Parathyroid adenoma (tissue), 2 donors: ENCODE results near the gene CAP2.
A peak's percentile ranks its signal among the peaks of the same experiment; 100 is the strongest.

Experiments
- H2AFZ ChIP-seq: fragments of 300-600 bp; sonication (generic); one replicate; pipeline ENCODE4 v1.7.0; 2017; ENCODE audit warnings: antibody characterized with exemption, mild to moderate bottlenecking
- H3K27ac ChIP-seq: fragments of 300-600 bp; sonication (generic); one replicate; pipeline ENCODE4 v1.7.0; 2017
- H3K27me3 ChIP-seq: fragments of 300-600 bp; sonication (generic); one replicate; pipeline ENCODE4 v1.7.0; 2017; ENCODE audit warnings: low read length; ENCODE audit not compliant: control insufficient read depth, insufficient read depth
- H3K36me3 ChIP-seq: fragments of 300-600 bp; sonication (generic); one replicate; pipeline ENCODE4 v1.7.0; 2017; ENCODE audit warnings: low read length; ENCODE audit not compliant: control insufficient read depth, insufficient read depth
- H3K4me1 ChIP-seq: fragments of 300-600 bp; sonication (generic); one replicate; pipeline ENCODE4 v1.7.0; 2017; ENCODE audit warnings: control low read depth
- H3K4me2 ChIP-seq: fragments of 300-600 bp; sonication (generic); one replicate; pipeline ENCODE4 v1.7.0; 2017; ENCODE audit warnings: low read length
- H3K4me3 ChIP-seq: fragments of 300-600 bp; sonication (generic); one replicate; pipeline ENCODE4 v1.7.0; 2017; ENCODE audit warnings: low read depth, low read length
- H3K79me2 ChIP-seq: fragments of 300-600 bp; sonication (generic); one replicate; pipeline ENCODE4 v1.7.0; 2017; ENCODE audit warnings: control low read depth
- H3K9ac ChIP-seq: fragments of 300-600 bp; sonication (generic); one replicate; pipeline ENCODE4 v1.7.0; 2017; ENCODE audit warnings: mild to moderate bottlenecking
- H3K9me3 ChIP-seq: fragments of 300-600 bp; sonication (generic); one replicate; pipeline ENCODE4 v1.7.0; 2017; ENCODE audit warnings: low read length; ENCODE audit not compliant: control insufficient read depth
- TF ChIP-seq, protein P1 (sequence below): fragments of 300-600 bp; sonication (generic); IDR thresholded peaks from one replicate; pipeline ENCODE4 v1.7.0; 2017; ENCODE audit warnings: antibody characterized with exemption, mild to moderate bottlenecking
- donor health status: primary hyperparathyroidism.

Gene CAP2

GRCh38 chr6:17361013-17361412, 32.4 kb upstream of the CAP2 start:
- H2AFZ ChIP-seq: no peak overlapping the region
- no peaks in the 10 kb centered on the region for H3K4me1 ChIP-seq
- H3K27ac ChIP-seq: no peak overlapping the region
- no peak overlapping the region for H3K4me2 ChIP-seq
- no peaks in the 10 kb centered on the region for H3K9me3 ChIP-seq
- H3K79me2 ChIP-seq: no peaks in the 10 kb centered on the region
- H3K27me3 ChIP-seq: no peaks in the 10 kb centered on the region
- no peak overlapping the region for H3K9ac ChIP-seq
- TF ChIP-seq, protein P1, sequence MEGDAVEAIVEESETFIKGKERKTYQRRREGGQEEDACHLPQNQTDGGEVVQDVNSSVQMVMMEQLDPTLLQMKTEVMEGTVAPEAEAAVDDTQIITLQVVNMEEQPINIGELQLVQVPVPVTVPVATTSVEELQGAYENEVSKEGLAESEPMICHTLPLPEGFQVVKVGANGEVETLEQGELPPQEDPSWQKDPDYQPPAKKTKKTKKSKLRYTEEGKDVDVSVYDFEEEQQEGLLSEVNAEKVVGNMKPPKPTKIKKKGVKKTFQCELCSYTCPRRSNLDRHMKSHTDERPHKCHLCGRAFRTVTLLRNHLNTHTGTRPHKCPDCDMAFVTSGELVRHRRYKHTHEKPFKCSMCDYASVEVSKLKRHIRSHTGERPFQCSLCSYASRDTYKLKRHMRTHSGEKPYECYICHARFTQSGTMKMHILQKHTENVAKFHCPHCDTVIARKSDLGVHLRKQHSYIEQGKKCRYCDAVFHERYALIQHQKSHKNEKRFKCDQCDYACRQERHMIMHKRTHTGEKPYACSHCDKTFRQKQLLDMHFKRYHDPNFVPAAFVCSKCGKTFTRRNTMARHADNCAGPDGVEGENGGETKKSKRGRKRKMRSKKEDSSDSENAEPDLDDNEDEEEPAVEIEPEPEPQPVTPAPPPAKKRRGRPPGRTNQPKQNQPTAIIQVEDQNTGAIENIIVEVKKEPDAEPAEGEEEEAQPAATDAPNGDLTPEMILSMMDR: no peak
- no peaks in the 10 kb centered on the region for H3K36me3 ChIP-seq
- H3K4me3 ChIP-seq: no peak overlapping the region

DNA sequence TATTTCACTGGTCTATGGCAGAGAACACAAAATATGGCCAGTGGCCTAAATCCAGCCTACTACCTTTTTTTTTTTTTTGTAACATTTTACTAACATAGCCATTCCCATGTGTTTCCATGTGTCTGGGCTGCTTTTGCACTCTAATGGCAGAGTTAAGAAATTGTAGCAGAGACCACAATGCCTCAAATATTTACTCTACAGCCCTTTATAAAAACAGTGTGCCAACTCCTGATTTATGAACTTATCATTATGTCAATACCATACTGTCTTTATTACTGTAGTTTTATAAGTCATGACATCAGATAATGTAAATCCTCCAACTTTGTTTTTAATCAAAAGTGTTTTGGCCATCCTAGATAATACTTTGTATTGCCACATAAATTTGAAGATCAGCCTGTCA, 27.4 kb upstream of the CAP2 start:
- H3K9me3 ChIP-seq: no peaks in the 10 kb centered on the region
- H3K4me3 ChIP-seq: no peak overlapping the region
- no peak overlapping the region for H3K9ac ChIP-seq
- TF ChIP-seq, protein P1: no peak
- H2AFZ ChIP-seq: no peak overlapping the region
- H3K79me2 ChIP-seq: no peaks in the 10 kb centered on the region
- no peaks in the 10 kb centered on the region for H3K4me1 ChIP-seq
- H3K27me3 ChIP-seq: no peaks in the 10 kb centered on the region
- no peak overlapping the region for H3K4me2 ChIP-seq
- no peak overlapping the region for H3K27ac ChIP-seq
- no peaks in the 10 kb centered on the region for H3K36me3 ChIP-seq

GRCh38 chr6:17367868-17368267, 25.5 kb upstream of the CAP2 start:
- Histone ChIP-seq H3K9me3 (no peaks in the 10 kb centered on the region), H3K4me3 (no peak overlapping the region), H3K9ac (no peak overlapping the region), H3K4me1 (no peaks in the 10 kb centered on the region), H3K27ac (no peak overlapping the region), H3K36me3 (no peaks in the 10 kb centered on the region), H2AFZ (no peak overlapping the region), H3K79me2 (no peaks in the 10 kb centered on the region), H3K27me3 (no peaks in the 10 kb centered on the region), H3K4me2 (no peak overlapping the region)
- TF ChIP-seq, protein P1: no peak

GRCh38 chr6:17381424-17382147, 11.8 kb upstream of the CAP2 start:
- Histone ChIP-seq H3K27ac (no peak overlapping the region), H3K4me3 (no peak overlapping the region), H3K9ac (no peak overlapping the region), H3K27me3 (no peaks in the 10 kb centered on the region), H2AFZ (no peak overlapping the region), H3K4me1 (no peaks in the 10 kb centered on the region), H3K4me2 (no peak overlapping the region), H3K79me2 (no peaks in the 10 kb centered on the region), H3K9me3 (no peaks in the 10 kb centered on the region), H3K36me3 (no peaks in the 10 kb centered on the region)
- TF ChIP-seq, protein P1: no peak

DNA sequence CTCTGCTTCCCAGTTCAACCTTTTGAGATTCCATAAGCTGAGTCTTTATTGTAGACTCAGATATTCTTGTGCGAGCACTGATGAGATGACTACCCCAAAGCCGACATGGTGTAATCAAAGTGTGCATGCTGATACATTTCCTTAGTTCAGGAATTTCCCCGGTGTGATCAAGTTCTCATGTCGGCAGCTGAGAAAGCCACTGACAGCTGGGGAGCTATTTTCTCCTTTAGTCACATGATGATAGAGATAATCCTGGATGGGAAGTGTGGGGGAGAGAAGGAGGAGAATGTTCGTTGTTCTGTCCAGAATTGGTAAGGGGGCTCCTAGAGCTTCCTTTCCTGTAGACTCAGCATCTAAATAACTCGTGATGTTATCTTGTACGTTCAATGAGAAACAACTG, 7.7 kb upstream of the CAP2 start:
- Histone ChIP-seq H3K27me3 (no peaks in the 10 kb centered on the region), H3K79me2 (no peaks in the 10 kb centered on the region), H3K9ac (no peak overlapping the region), H2AFZ (peak overlapping the region; percentile 22), H3K36me3 (no peaks in the 10 kb centered on the region), H3K4me2 (no peak overlapping the region), H3K9me3 (no peaks in the 10 kb centered on the region), H3K27ac (no peak overlapping the region), H3K4me1 (no peaks in the 10 kb centered on the region), H3K4me3 (no peak overlapping the region)
- TF ChIP-seq, protein P1: no peak
